Large intestine (tissue), 3 donors: ENCODE results near the gene NECTIN2. TPM values are rescaled to one million over a fixed set of nuclear protein-coding genes. Genes with fewer than 3 reads are reported as not detected.

ENCODE experiments used
- DNase-seq, 2 donors: peaks; one replicate each; pipeline versions ENCODE4 v3.0.0 to v3.0.0-alpha.2; 2013
- H3K27ac ChIP-seq: one replicate; pipeline ENCODE4 v1.5.1; 2013; ENCODE audit warnings: low read length
- H3K27me3 ChIP-seq: 2 replicates; pipeline ENCODE4 v1.6.1; 2013; ENCODE audit warnings: low read length; ENCODE audit not compliant: control insufficient read depth, insufficient read depth
- H3K36me3 ChIP-seq: 2 replicates; pipeline ENCODE4 v1.6.1; 2013; ENCODE audit warnings: low read length; ENCODE audit not compliant: control insufficient read depth, insufficient read depth
- H3K4me1 ChIP-seq: one replicate; pipeline ENCODE4 v1.6.1; 2013; ENCODE audit warnings: low read length; ENCODE audit not compliant: control insufficient read depth, insufficient read depth
- H3K4me3 ChIP-seq: one replicate; pipeline ENCODE4 v1.5.1; 2013; ENCODE audit warnings: low read length
- H3K9me3 ChIP-seq: one replicate; pipeline ENCODE4 v1.6.1; 2013; ENCODE audit warnings: mild to moderate bottlenecking, low read depth, low read length, moderate library complexity; ENCODE audit not compliant: control insufficient read depth
- whole genome bisulfite sequencing: methylation state at CpG from one replicate; pipeline ENCODE4 v1.1.5; 2013; ENCODE audit warnings: low lambda C conversion rate; ENCODE audit not compliant: insufficient coverage; 5-methylcytosine and 5-hydroxymethylcytosine counted together
- polyA plus RNA-seq: library from polyadenylated mRNA; unstranded; fragments of 120-200 nt; gene quantifications from one replicate; pipeline ENCODE4 v1.2.1, GENCODE V29; 2013

The NECTIN2 gene
- polyA plus RNA-seq, 1 donor, result 135 TPM

DNA sequence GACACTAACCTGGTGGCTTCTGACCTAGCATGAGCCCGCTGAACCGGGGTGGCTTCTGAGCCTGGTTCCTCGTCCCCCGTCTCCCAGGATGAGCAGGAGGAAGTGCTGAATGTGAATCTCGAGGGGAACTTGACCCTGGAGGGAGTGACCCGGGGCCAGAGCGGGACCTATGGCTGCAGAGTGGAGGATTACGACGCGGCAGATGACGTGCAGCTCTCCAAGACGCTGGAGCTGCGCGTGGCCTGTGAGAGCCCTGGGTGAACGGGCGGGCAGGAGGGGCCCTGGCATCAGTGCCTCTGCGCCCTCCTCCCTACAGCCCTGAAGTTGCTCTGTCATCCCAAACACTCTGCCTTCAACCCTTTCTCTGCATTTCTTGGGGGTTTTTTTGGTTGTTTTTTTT lies 31.6 kb upstream of the NECTIN2 start:
- peaks cover 39% of the 10 kb centered on the region for H3K4me1 ChIP-seq
- H3K27ac ChIP-seq, result no peak overlapping the region
- no peaks in the 10 kb centered on the region for H3K27me3 ChIP-seq
- peaks cover 4% of the 10 kb centered on the region for H3K9me3 ChIP-seq
- H3K4me3 ChIP-seq, result no peak overlapping the region
- WGBS, result 80% methylated on average over 1 of the region's 17 CpGs
- DNase-seq, result no peak
- H3K36me3 ChIP-seq, result peaks cover 30% of the 10 kb centered on the region

DNA sequence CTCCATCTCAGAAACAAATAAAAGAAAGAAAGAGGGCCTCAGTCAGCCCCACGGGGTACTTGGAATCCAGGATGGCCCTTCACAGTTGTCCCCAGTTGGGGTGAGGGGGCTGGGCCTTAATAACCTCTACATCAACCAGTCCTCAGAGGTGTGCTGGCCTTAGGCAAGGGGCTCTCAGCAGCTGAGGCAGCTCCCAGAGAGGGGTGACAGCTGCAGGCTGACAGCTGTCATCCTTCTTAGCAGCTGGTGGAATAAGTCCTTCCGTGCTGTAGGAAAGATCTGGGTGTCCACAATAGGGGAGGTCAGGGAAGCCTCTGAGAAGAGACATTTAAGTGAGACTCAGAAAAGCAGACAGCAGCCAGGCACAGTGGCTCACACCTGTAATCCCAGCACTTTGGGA lies 29.8 kb upstream of the NECTIN2 start:
- no peak overlapping the region for H3K4me3 ChIP-seq
- H3K36me3 ChIP-seq, result peaks cover 33% of the 10 kb centered on the region
- no peaks in the 10 kb centered on the region for H3K27me3 ChIP-seq
- no peak overlapping the region for H3K27ac ChIP-seq
- DNase-seq, result no peak
- peaks cover 7% of the 10 kb centered on the region for H3K9me3 ChIP-seq
- peaks cover 30% of the 10 kb centered on the region for H3K4me1 ChIP-seq
- WGBS, result no CpG with 5 or more reads among the region's 2 CpGs

DNA sequence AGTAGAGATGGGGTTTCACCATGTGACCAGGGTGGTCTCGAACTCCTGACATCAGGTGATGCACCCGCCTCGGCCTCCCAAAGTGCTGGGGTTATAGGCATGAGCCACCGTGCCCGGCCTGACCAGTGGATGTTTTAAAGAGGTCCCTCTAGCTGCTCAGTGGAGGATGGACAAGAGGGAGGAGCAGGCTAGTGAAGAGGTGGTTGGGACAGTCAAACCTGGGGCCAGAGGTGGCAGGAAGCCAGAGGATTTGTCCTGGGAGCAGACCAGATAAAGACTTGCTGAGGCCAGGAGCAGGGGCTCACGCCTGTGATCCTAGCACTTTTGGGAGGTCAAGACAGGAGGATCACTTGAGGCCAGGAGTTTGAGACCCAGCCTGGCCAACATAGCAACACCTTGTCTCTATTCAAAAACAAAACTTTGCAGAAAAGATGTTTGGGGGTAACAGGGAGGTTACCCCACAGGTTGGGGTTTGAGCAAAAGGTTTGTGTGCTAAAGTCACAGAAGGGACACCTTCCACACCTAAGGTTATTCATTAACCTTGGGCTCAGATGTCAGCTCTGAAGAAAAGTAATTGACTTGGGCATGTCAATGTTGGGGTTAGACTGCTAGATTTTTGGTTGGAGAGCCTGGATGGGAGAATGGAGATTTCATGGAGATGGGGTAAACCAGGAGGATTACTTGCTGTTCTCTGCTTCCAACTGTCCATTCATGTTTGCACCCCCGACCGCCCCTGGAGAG lies 28.2 kb upstream of the NECTIN2 start:
- Histone ChIP-seq H3K27ac (peak overlapping the region; percentile 56), H3K9me3 (peaks cover 7% of the 10 kb centered on the region), H3K4me1 (peaks cover 21% of the 10 kb centered on the region), H3K4me3 (no peak overlapping the region), H3K36me3 (peaks cover 32% of the 10 kb centered on the region), H3K27me3 (no peaks in the 10 kb centered on the region)
- peak in 1 of 2 donors; percentile 50 for DNase-seq
- WGBS, result no CpG with 5 or more reads among the region's 8 CpGs

DNA sequence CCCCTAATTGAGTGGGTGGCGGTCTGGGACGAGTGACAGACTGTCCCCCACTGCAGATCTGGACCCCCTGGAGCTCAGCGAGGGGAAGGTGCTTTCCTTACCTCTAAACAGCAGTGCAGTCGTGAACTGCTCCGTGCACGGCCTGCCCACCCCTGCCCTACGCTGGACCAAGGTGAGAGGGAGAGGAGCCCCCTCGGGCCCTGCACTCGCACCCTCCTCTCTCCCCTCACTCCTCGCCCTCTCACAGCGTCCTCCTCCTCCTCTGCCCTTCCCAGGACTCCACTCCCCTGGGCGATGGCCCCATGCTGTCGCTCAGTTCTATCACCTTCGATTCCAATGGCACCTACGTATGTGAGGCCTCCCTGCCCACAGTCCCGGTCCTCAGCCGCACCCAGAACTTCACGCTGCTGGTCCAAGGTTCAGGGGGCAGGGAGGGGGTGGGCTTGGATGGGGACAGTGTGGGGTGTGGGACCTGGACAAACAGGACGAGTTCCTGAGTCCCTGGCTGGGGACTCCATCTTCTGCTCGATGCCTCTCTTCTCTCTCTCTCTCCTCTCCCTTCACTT lies 27.5 kb upstream of the NECTIN2 start:
- Histone ChIP-seq H3K4me3 (no peak overlapping the region), H3K27me3 (no peaks in the 10 kb centered on the region), H3K27ac (peak overlapping the region; percentile 56), H3K36me3 (peaks cover 26% of the 10 kb centered on the region), H3K4me1 (peaks cover 18% of the 10 kb centered on the region), H3K9me3 (peaks cover 3% of the 10 kb centered on the region)
- WGBS, result no CpG with 5 or more reads among the region's 20 CpGs
- peak; percentile 59 to 85 for DNase-seq

DNA sequence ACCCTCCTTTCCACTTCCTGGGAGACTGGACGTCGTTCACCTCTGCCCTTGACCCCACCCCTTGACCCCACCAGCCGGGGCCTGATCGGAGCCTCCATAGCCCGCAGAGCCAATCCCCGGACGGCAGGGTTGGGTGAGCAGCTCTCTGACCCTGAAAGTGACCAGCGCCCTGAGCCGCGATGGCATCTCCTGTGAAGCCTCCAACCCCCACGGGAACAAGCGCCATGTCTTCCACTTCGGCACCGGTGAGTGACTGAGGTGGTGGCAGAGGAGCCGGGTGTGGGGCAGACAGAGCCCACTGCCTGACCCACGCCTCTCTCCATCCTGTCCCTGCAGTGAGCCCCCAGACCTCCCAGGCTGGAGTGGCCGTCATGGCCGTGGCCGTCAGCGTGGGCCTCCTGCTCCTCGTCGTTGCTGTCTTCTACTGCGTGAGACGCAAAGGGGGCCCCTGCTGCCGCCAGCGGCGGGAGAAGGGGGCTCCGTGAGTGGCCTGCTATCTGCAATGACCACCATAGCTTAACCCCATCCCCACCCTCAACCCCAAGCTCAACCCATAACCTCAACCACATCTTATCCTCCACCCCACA lies 26.8 kb upstream of the NECTIN2 start:
- Histone ChIP-seq H3K27me3 (no peaks in the 10 kb centered on the region), H3K27ac (no peak overlapping the region), H3K9me3 (peaks cover 3% of the 10 kb centered on the region), H3K4me1 (peaks cover 18% of the 10 kb centered on the region), H3K4me3 (no peak overlapping the region), H3K36me3 (peaks cover 18% of the 10 kb centered on the region)
- no CpG with 5 or more reads among the region's 28 CpGs for WGBS
- DNase-seq, result no peak

DNA sequence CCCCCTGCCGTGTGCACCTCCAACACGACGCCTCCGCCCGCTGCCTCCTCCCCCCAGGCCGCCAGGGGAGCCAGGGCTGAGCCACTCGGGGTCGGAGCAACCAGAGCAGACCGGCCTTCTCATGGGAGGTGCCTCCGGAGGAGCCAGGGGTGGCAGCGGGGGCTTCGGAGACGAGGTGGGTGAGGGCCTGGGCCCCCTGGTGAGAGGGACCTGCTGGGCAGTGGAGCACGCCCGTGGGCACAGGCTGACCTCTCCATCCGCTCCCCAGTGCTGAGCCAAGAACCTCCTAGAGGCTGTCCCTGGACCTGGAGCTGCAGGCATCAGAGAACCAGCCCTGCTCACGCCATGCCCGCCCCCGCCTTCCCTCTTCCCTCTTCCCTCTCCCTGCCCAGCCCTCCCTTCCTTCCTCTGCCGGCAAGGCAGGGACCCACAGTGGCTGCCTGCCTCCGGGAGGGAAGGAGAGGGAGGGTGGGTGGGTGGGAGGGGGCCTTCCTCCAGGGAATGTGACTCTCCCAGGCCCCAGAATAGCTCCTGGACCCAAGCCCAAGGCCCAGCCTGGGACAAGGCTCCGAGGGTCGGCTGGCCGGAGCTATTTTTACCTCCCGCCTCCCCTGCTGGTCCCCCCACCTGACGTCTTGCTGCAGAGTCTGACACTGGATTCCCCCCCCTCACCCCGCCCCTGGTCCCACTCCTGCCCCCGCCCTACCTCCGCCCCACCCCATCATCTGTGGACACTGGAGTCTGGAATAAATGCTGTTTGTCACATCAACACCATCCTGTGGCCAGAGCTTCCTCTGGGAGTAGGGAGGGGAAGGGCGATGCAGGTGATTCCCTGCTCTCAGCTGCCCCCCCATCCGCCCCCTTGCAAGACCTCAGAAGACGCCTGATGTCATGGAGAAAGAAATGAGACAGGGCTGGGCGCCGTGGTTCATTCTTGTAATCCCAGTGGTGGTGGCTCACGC lies 25.2 kb upstream of the NECTIN2 start:
- no peak overlapping the region for H3K27ac ChIP-seq
- peaks cover 18% of the 10 kb centered on the region for H3K4me1 ChIP-seq
- H3K27me3 ChIP-seq, result no peaks in the 10 kb centered on the region
- no CpG with 5 or more reads among the region's 35 CpGs for WGBS
- peaks cover 7% of the 10 kb centered on the region for H3K36me3 ChIP-seq
- H3K4me3 ChIP-seq, result no peak overlapping the region
- DNase-seq, result no peak
- peaks cover 3% of the 10 kb centered on the region for H3K9me3 ChIP-seq

DNA sequence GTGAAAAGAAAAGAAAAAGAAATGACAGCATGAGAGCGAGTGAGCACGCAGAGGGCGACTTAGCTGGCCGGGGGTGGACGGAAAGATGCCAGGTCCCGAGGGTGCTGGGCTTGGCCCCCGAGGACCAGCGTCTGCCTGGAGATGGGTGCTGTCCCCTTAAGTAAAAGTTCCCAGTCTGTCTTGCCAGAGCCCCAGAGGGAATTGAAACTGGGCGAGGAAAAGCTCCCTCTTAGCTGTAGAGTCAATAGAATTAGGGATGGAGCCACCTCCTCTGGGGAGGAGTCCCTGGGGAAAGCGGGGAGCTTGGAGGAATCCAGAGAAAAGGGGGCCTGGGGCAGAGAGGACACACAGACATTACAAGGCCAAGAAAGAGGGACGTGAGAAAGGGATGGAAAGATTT lies 23.9 kb upstream of the NECTIN2 start:
- Histone ChIP-seq H3K36me3 (peaks cover 7% of the 10 kb centered on the region), H3K27ac (no peak overlapping the region), H3K9me3 (peaks cover 3% of the 10 kb centered on the region), H3K4me3 (no peak overlapping the region), H3K4me1 (peaks cover 18% of the 10 kb centered on the region), H3K27me3 (no peaks in the 10 kb centered on the region)
- DNase-seq, result no peak
- WGBS, result 70% methylated on average over 2 of the region's 11 CpGs

DNA sequence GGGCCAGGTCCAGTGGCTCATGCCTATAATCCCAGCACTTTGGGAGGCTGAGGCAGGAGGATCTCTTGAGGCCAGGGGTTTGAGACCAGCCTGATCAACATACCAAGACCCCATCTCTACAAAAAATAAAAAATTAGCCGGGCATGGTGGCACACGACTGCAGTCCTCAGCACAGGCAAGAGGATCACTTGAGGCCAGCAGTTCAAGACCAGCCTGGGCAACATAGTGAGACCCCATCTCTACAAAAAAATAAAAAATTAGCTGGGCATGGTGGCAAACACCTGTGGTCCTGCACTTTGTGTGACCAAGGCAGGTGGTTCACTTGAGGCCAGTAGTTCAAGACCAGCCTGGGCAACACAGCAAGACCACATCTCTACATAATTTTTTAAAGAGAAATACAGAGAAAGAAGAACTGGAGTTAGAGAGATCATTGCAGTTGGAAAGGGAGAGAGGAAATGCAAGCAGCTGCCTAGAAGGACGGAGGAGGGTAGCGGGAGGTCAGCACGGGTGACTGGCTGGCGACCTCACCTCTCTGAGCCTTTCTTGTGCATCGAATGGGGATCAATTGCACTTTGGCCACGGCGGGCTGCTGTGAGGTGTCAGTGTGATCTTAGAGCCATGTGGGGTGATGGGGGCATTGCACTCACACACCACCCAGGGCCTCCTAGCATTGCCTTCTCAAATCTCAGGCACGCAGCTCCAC lies 23.3 kb upstream of the NECTIN2 start:
- Histone ChIP-seq H3K4me3 (no peak overlapping the region), H3K9me3 (peaks cover 3% of the 10 kb centered on the region), H3K4me1 (peaks cover 15% of the 10 kb centered on the region), H3K27me3 (no peaks in the 10 kb centered on the region), H3K36me3 (peaks cover 7% of the 10 kb centered on the region), H3K27ac (no peak overlapping the region)
- DNase-seq, result no peak
- no CpG with 5 or more reads among the region's 10 CpGs for WGBS

DNA sequence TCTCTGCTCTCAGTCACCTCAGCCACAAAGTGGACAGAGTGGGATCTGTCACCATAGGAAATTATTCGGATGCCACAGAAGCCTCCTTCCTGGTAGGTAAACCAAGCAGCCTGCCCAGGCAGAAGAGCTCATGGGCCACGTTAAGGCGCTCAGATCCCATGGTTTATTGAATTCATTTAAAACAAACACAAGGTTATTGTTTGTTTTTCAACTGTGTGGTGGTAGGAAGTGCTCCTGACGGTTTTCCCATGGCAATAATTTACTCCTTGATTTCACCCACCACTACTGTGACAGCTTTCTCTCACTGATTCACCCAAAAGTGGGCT lies 22.8 kb upstream of the NECTIN2 start:
- no CpG with 5 or more reads among the region's 4 CpGs for WGBS
- H3K4me3 ChIP-seq, result no peak overlapping the region
- no peaks in the 10 kb centered on the region for H3K27me3 ChIP-seq
- peaks cover 7% of the 10 kb centered on the region for H3K36me3 ChIP-seq
- H3K27ac ChIP-seq, result no peak overlapping the region
- no peak for DNase-seq
- H3K9me3 ChIP-seq, result peaks cover 3% of the 10 kb centered on the region
- H3K4me1 ChIP-seq, result peaks cover 10% of the 10 kb centered on the region

DNA sequence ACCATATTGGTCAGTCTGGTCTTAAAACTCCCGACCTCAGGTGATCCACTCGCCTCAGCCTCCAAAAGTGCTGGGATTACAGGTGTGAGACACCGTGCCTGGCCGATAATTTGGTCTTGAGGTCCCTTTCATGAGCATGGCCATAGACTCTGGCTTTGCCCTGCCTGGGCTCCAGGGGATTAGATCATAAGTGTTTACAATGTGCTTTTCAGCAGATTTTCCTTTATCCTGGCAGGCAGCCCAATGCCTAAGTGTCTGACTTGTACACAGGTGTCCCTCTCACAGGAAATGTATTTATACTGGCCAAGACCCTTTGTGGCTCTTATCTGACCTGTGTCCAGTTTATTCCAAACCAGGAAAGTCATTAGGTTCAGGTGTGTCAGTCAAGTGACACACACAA lies 21.3 kb upstream of the NECTIN2 start:
- no peaks in the 10 kb centered on the region for H3K27me3 ChIP-seq
- peaks cover 2% of the 10 kb centered on the region for H3K36me3 ChIP-seq
- H3K9me3 ChIP-seq, result peaks cover 3% of the 10 kb centered on the region
- H3K27ac ChIP-seq, result no peak overlapping the region
- no CpG with 5 or more reads among the region's 4 CpGs for WGBS
- H3K4me1 ChIP-seq, result no peaks in the 10 kb centered on the region
- DNase-seq, result no peak
- no peak overlapping the region for H3K4me3 ChIP-seq
